Transverse colon (tissue), 4 donors: ENCODE results near the gene ICAM4.
A peak's percentile ranks its signal among the peaks of the same experiment; 100 is the strongest.

Source experiments
- CTCF ChIP-seq, 5 experiments: fragments of 200-600 bp in 3 of 5; fragments of 450-650 bp in 2 of 5; sonication (generic) in 3 of 5; IDR thresholded peaks; 1 replicate in 2 of 5; 2 replicates in 3 of 5; pipeline ENCODE4 v1.5.1; 2016 to 2017; ENCODE audit warnings: antibody characterized with exemption in 5 of 5, inconsistent platforms in 3 of 5, mild to moderate bottlenecking in 2 of 5, moderate library complexity in 1 of 5
- EP300 ChIP-seq: sonication (generic); formaldehyde crosslinking; IDR thresholded peaks from one replicate; pipeline ENCODE4 v1.6.1; 2017; ENCODE audit warnings: antibody characterized with exemption, low read depth
- POLR2A ChIP-seq: fragments of 450-650 bp; IDR thresholded peaks from one replicate; pipeline ENCODE4 v1.6.1; 2016; ENCODE audit warnings: antibody characterized with exemption, mild to moderate bottlenecking, moderate library complexity
- POLR2AphosphoS5 ChIP-seq, 3 donors: sonication (generic); formaldehyde crosslinking; IDR thresholded peaks; one replicate each; pipeline ENCODE4 v1.6.1; 2016; ENCODE audit warnings: antibody characterized with exemption in 3 of 3

GRCh38 chr19:10334588-10335351 is 48.0 kb downstream of the ICAM4 start:
- TF ChIP-seq CTCF (IDR thresholded peaks at IDR 0.05) = peak in 3 of 5 experiments; percentile 4 to 29 (median 17)
- peak; percentile 84 for TF ChIP-seq POLR2A
- TF ChIP-seq EP300 = no peak
- TF ChIP-seq POLR2AphosphoS5 (IDR thresholded peaks at IDR 0.05) = peak; percentile 69 to 92 (median 89)
